Kasumi-1 (cell line): ENCODE data around the gene NCCRP1.
A peak's percentile ranks its signal among the peaks of the same experiment; 100 is the strongest.

ENCODE experiments used
- DNase-seq, 2 experiments: peaks; one replicate each; lab custom pipeline; 2025; lab: John Stamatoyannopoulos, UW

Gene NCCRP1, protein sequence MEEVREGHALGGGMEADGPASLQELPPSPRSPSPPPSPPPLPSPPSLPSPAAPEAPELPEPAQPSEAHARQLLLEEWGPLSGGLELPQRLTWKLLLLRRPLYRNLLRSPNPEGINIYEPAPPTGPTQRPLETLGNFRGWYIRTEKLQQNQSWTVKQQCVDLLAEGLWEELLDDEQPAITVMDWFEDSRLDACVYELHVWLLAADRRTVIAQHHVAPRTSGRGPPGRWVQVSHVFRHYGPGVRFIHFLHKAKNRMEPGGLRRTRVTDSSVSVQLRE

GRCh38 chr19:39196860-39197562 is at the start of gene NCCRP1:
TSS of gene NCCRP1 (plus strand) at chr19:39196964. CDS start at chr19:39196983, 19 bp downstream.
- DNase-seq = no peak

DNA sequence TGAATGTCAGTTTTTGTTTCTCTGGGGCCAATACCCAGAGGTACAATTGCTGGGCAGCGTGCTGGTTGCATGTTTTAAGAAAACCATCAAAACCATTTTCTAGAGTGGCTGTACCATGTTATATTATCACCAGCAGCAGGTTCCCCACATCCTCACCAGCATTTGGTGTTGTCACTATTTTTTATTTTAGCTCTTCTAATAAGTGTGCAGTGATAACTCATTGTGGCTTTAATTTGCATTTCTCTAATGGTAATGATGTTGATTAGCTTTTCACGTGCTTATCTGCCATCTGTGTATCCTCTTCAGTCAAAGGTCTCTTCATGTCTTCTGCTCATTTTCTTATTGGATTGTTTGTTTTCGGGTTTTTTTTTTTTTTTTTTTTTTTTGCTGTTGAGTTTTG is 49.3 kb upstream of the NCCRP1 start:
- DNase-seq = no peak

- DNase-seq = no peak
Observed at GRCh38 chr19:39148939-39149529, 47.7 kb upstream of the NCCRP1 start.

GRCh38 chr19:39150235-39150634 is 46.5 kb upstream of the NCCRP1 start:
- no peak for DNase-seq

DNA sequence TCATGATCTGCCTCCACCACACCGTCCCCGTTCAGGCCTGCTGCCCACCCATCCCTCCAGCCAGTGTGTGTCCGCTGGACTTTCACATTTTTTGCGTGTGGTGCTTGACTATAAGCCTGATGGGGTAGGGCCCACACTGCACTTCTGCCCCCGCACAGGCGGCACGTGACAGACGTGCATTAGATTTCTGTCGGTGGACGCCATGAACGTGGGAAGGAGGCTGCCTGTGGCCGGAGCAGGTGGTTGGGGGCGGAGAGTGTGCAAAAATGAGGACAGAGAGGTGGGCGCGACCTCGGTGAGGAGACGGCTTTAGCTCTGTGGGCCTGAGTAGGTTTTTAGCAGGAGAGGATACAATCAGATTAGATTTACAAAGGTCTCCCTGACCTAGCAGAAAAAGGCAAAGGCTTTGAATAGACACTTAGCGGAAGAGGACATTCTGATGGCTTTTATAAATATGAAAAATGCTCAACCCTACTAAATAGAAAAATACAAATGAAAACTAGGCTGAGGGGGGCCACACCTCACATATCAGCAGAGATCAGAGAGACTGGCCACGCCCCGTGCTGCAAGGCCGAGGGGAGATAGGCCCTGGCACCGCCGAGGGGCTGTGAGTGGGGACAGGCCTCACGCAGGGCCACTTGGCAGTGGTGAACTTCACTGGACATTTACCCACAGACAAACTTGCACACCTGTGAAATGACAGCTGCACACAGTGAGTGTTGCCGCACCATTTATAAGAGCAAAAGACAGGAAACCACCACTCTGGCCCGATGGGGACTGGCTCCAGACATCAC is 45.8 kb upstream of the NCCRP1 start:
- no peak for DNase-seq

- DNase-seq = no peak
Observed at GRCh38 chr19:39152066-39152465, 44.7 kb upstream of the NCCRP1 start.

DNA sequence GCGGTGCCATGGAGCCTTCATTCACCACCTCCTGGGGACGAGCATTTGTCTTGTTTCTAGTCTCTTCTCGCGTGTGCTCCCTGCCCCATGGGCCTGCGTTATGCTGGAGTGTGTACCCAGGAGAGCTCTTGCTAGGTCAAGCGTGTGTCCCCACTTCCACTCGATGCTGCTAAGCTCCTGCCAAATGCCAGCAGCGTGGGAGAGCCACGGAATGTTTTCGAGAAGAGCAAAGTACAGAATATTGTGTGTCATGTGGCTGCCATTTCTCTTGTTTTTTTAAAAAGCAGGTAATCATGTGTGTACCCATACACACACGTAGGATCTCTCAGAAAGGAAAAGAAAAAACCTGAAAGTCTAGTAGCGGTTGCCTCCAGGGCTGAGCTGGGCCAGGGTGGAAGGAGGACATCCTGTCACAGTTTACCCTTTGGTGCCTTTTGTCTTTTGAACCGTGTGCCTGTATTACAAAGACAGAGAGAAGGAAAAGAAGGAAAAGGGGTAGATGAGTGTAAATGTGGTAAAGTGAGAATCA is 42.6 kb upstream of the NCCRP1 start:
- no peak for DNase-seq

DNA sequence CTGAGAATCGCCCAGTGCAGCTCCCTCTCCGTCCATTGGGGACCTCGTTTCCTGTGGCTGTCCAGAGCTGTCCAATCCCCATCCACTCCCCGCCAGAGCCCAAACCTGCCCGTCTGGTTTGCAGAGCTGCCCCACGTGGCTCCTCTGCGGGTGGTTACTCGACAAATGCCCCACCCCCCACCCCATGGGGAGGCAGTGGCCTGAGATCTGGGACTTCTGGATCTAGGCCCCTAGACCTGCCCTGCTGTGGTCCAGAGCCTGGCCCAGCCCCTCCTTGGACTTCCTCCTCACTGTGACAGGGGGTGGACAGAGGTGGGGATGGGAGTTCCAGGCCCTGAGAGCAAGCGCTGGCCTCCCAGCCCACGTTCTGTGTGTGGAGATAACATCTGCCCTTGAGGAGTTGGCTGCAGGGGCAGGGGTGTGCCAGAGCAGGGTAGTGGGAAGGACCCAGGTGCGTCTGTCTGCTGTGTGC is 42.1 kb upstream of the NCCRP1 start:
- no peak for DNase-seq

DNA sequence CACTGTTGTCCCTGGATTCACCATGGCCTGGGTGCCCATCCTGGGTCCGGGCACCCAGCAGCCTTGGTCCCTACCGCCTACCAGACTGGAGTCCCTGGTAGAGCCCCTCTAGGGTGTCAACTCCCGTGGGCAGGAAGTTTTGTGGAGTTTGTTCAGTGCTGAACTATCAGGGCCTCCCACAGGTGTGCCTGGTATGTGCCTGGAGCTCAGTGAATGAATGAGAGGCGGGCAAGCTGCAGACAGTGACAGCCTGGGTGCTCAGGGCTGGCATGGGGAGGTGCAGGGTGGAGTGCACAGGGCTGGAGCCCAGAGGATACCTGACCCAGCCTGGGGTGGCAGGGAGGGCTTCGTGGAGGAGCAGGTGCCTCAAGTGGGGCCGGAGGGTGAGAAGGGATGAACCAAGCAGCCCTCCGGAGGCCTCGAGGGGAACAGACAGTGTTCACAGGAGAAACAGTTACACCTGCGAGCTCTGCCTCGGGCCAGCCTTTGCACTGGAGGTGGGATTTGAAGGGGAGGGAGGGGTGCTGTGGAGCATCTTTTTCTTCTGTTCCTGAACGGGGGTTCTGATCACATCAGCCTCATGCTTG is 41.6 kb upstream of the NCCRP1 start:
- DNase-seq = no peak

GRCh38 chr19:39155741-39156140 is 41.0 kb upstream of the NCCRP1 start:
- DNase-seq = no peak

- DNase-seq = no peak
Observed at GRCh38 chr19:39156326-39157230, 40.2 kb upstream of the NCCRP1 start.

DNA sequence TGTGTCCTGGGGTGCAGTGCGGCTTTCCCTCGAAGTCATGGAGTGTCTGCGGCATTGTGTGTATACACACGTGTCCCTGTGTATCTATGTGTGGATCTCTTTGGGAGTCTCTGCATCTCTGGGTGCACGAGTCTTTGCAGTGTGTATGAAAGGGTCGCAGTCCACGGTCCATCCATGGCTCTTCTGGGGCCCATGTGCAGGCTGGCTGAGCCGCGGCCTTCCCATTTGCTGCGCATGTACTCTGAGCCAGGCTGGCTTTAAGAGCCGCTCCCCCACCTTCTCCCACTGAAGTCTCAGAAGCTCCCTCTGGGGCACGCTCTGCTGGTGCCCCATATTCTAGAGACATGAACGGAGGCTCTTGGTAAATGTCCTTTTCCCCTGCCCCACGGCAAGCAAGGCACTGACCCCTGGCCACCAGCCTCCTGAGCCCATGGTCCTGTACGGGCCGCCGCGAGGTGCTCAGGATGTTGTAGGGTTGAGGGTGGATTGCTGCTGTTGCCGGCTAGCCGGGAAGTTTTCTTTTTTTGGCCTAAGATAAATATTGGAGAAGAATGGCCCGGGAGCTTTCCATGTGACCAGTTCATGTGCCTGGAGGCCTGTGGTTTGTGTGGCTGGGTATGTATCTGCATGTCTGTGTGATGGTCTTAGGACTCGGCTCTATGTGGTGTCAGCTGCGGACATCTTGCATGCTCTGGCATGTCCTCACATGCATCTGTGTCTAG is 39.3 kb upstream of the NCCRP1 start:
- DNase-seq = no peak

GRCh38 chr19:39157997-39158389 is 38.8 kb upstream of the NCCRP1 start:
- DNase-seq = no peak

DNA sequence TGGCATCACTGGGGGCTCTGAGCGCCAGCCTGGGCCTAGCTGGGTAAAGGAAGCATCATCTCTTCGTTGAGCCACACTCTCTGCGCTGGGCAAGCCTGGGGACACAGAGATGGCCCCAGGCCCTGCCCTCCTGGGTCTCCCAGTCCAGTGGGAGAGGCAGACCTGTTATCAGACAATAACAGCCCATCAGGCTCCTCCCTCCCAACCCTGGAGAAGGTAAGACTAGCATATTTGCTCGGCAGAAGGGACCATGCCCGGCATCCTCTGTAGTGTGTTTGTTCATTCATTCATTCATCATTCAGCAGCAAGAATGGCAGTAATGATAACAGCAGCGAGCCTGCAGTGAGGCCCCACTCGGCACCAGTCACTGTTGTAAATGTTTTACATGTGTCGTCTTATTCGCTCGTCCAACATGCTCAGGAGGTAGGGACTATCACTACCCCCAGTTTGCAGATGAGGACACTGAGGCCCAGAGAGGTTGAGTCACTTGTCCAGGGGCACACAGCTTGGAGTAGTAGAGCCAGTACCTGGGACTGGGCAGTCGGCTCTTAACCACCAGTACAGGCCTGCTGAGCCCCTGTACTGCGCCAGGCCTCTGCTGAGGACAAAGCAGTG is 38.0 kb upstream of the NCCRP1 start:
- peak in 1 of 2 experiments; percentile 4 for DNase-seq

DNA sequence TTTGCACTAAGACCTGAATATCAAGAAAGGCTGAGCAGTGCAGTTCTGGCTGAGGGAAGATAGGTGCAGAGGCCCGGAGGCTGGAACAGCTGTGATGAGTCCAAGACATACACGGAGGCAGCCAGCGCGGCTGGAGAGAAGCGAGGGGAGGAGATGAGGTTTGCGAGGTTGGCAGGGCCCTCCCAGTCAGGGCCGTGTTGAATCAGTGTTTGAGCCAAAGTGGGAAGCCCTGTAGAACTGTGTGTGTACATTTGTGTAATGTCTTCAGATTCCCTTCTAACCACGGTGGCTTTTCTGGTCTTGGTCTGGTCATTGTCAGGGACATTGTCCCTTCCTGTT is 36.3 kb upstream of the NCCRP1 start:
- DNase-seq = no peak

GRCh38 chr19:39160889-39161672 is 35.7 kb upstream of the NCCRP1 start:
- DNase-seq = no peak

GRCh38 chr19:39162441-39163043 is 34.2 kb upstream of the NCCRP1 start:
- DNase-seq = no peak

GRCh38 chr19:39163621-39164020 is 33.1 kb upstream of the NCCRP1 start:
- DNase-seq = no peak
